Lung (tissue), 12 donors: ENCODE results near the gene ZBTB38. TPM values are rescaled to one million over a fixed set of nuclear protein-coding genes. Genes with fewer than 3 reads are reported as not detected.

Experiments
- ATAC-seq: fragments of 200-7000 bp; cut with Tn5 transposase; one replicate; pipeline ENCODE4 v1.9.1; 2020; ENCODE audit warnings: moderate number of reproducible peaks; ENCODE audit not compliant: insufficient read depth, low FRiP score
- DNase-seq, 3 donors: peaks; one replicate each; pipeline ENCODE4 v3.0.0-alpha.2; 2013 to 2017
- H3K27ac ChIP-seq, 2 donors: one replicate each; pipeline ENCODE4 v1.5.1; 2013; ENCODE audit warnings: mild to moderate bottlenecking in 2 of 2, moderate library complexity in 2 of 2, control low read depth in 1 of 2, inconsistent platforms in 1 of 2, low read depth in 1 of 2, low read length in 1 of 2
- H3K27me3 ChIP-seq, 3 donors: one replicate each; pipeline ENCODE4 v1.5.1; 2013; ENCODE audit warnings: low read length in 2 of 3; ENCODE audit not compliant: control insufficient read depth in 3 of 3, insufficient read depth in 3 of 3
- H3K36me3 ChIP-seq, 4 donors: one replicate each; pipeline ENCODE4 v1.5.1; 2013; ENCODE audit warnings: low read length in 4 of 4, mild to moderate bottlenecking in 1 of 4, moderate library complexity in 1 of 4; ENCODE audit not compliant: control insufficient read depth in 4 of 4, insufficient read depth in 4 of 4
- H3K4me1 ChIP-seq, 5 donors: one replicate each; pipeline ENCODE4 v1.5.1; 2013; ENCODE audit warnings: low read length in 5 of 5, mild to moderate bottlenecking in 2 of 5, moderate library complexity in 1 of 5; ENCODE audit not compliant: control insufficient read depth in 5 of 5, insufficient read depth in 5 of 5
- H3K4me3 ChIP-seq: one replicate; pipeline ENCODE4 v1.5.1; 2013; ENCODE audit warnings: mild to moderate bottlenecking, control low read depth, moderate library complexity
- H3K9ac ChIP-seq, 2 donors: one replicate each; pipeline ENCODE4 v1.5.1; 2013; ENCODE audit warnings: low read length in 2 of 2, control low read depth in 1 of 2; ENCODE audit not compliant: insufficient read depth in 1 of 2
- H3K9me3 ChIP-seq, 4 donors: one replicate each; pipeline ENCODE4 v1.5.1; 2013; ENCODE audit warnings: low read length in 3 of 4, mild to moderate bottlenecking in 1 of 4, moderate library complexity in 1 of 4; ENCODE audit not compliant: control insufficient read depth in 4 of 4, insufficient read depth in 3 of 4
- WGBS, 2 donors: extraction: QIAGEN DNeasy Blood & Tissue Kit; methylation state at CpG; one replicate each; pipeline ENCODE4 v1.1.7; 2013; 5-methylcytosine and 5-hydroxymethylcytosine counted together
- polyA plus RNA-seq, 2 donors: library from polyadenylated mRNA; stranded (reverse); fragments of 200-250 nt; gene quantifications; one replicate each; pipeline ENCODE4 v1.2.1, GENCODE V29; 2013
- total RNA-seq, 2 donors: library from RNA; depleted of rRNA in 1 of 2; stranded (reverse); fragments of >200 nt in 1 of 2; gene quantifications; one replicate each; pipeline ENCODE4 v1.2.1, GENCODE V29; 2014 to 2021
- TF ChIP-seq, protein P1 (sequence below): IDR thresholded peaks from 2 replicates; pipeline ENCODE4 v1.5.1; 2012; ENCODE audit warnings: mild to moderate bottlenecking; ENCODE audit errors: control extremely low read depth, extremely low read depth
- donor health status: control.
- donor health status: control.
- donor health status: Bipolar disorder and iron deficiency.
- donor health status: healthy.
- donor health status: DM: yes; HTN: yes; CAD: no.

ZBTB38 gene
- total and polyA plus RNA-seq, 4 donors = 9.3 to 111 (median 53.5) TPM

DNA sequence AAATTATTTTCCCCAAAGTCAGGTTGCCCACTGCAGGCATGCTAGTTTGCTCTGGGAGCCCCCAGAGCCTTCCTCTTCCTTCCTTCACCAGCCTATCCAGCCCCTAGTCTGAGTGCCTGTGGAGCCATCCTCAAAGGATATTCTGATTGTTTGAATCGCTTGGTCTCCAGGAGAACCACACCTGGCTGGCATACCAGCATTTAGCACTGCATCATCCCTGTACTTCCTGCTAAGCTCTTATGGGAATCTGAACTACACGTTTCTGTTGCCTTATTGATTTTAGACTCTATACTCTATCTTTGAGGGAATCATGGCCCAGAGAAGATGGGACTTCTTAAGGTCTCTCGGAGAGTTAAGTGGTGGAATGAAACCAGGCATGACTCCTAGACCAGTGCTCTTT is 26.3 kb downstream of the ZBTB38 start:
- Histone ChIP-seq H3K27me3 (no peaks in the 10 kb centered on the region), H3K9me3 (peaks cover 0 to 7% (median 2%) of the 10 kb centered on the region in 4 donors), H3K27ac (no peak overlapping the region), H3K9ac (no peak overlapping the region), H3K36me3 (peaks cover 1 to 27% (median 23%) of the 10 kb centered on the region in 4 donors), H3K4me1 (peaks cover 0 to 31% (median 12%) of the 10 kb centered on the region in 5 donors), H3K4me3 (no peak overlapping the region)
- TF ChIP-seq, protein P1, sequence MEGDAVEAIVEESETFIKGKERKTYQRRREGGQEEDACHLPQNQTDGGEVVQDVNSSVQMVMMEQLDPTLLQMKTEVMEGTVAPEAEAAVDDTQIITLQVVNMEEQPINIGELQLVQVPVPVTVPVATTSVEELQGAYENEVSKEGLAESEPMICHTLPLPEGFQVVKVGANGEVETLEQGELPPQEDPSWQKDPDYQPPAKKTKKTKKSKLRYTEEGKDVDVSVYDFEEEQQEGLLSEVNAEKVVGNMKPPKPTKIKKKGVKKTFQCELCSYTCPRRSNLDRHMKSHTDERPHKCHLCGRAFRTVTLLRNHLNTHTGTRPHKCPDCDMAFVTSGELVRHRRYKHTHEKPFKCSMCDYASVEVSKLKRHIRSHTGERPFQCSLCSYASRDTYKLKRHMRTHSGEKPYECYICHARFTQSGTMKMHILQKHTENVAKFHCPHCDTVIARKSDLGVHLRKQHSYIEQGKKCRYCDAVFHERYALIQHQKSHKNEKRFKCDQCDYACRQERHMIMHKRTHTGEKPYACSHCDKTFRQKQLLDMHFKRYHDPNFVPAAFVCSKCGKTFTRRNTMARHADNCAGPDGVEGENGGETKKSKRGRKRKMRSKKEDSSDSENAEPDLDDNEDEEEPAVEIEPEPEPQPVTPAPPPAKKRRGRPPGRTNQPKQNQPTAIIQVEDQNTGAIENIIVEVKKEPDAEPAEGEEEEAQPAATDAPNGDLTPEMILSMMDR = no peak
- no peak for DNase-seq
- WGBS, 2 donors = 87 to 89% methylated on average over 3 of the region's 3 CpGs
- no peak for ATAC-seq

DNA sequence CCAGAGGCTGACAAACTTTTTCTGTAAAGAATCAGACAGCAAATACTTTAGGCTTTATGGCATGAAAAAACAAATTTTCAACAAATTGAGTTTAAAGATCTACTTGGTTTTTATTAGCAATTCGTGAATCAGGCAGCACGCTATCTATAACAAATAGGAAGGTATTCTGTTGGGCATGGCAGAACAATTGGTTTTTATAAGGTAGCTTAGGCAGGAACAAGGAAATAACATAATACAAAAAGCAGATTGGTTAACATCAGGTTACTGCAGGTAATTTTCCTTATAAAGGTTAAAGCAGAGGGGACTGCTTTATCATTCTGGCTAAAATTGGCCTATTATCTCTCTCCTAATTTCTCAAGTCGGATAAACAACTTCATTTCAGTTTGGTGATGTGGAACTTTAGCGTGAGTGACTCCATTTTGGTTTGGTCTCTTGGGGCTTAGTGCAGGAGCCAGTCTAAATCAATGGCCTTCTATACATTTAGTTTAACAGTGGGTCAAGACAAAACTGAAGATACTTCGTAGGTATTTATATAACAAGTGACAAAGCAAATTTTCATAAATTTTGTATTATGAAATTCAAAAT is 26.8 kb downstream of the ZBTB38 start:
- ATAC-seq (no peak), DNase-seq (no peak)
- Histone ChIP-seq H3K4me3 (no peak overlapping the region), H3K27ac (no peak overlapping the region), H3K4me1 (peaks cover 0 to 29% (median 12%) of the 10 kb centered on the region in 5 donors), H3K36me3 (peaks cover 1 to 27% (median 23%) of the 10 kb centered on the region in 4 donors), H3K27me3 (no peaks in the 10 kb centered on the region), H3K9me3 (peaks cover 0 to 7% (median 2%) of the 10 kb centered on the region in 4 donors), H3K9ac (no peak overlapping the region)
- TF ChIP-seq, protein P1 = no peak
- WGBS, 2 donors = 95 to 97% methylated on average over 5 of the region's 5 CpGs

DNA sequence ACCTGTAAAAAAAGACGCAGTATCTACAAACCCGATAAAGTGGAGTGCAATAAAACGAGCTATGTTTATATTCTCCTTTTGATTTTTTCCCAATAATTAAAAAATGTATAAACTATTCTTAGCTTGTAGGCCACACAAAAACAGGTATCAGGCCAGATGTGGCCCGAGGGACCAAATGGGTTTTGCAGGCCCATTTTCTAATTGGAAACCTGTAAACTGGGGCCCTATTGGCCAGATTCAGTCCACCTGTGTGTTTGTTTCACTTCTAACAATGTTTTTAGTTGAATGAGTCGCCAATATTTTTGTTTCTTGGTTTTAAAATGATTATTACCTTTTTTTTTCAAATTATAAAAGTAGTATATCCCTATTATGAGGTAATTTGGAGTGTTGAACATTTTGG is 29.7 kb downstream of the ZBTB38 start:
- Histone ChIP-seq H3K9me3 (peaks cover 0 to 7% (median 2%) of the 10 kb centered on the region in 4 donors), H3K4me3 (no peak overlapping the region), H3K27ac (no peak overlapping the region), H3K4me1 (peaks cover 0 to 19% (median 7%) of the 10 kb centered on the region in 5 donors), H3K9ac (no peak overlapping the region), H3K27me3 (no peaks in the 10 kb centered on the region), H3K36me3 (peaks cover 1 to 27% (median 20%) of the 10 kb centered on the region in 4 donors)
- ATAC-seq (no peak), DNase-seq (no peak)
- TF ChIP-seq, protein P1 = no peak
- 96 to 99% methylated on average over 5 of the region's 5 CpGs for WGBS, 2 donors

DNA sequence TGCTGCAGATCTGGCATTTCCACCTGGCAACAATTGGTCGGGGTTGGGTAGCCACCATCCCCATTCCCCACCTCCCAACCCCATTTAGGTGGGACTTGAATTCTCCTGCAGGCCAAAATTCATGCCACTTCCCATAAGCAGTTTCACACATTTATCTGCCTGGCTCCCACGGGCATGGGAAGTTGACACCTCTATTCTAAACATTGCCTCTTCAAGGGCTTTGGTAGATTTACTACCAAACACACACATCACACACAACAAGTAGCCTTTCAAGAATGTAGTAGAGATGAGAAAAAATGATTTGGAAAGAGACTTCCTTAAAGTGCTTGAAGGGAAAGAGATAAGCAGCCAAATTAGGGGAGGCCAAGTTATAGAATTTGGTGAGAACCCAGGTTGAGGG is 30.9 kb downstream of the ZBTB38 start:
- Histone ChIP-seq H3K27ac (peak overlapping the region in 1 of 2 donors; percentile 31), H3K27me3 (no peaks in the 10 kb centered on the region), H3K9ac (no peak overlapping the region), H3K4me3 (no peak overlapping the region), H3K36me3 (peaks cover 4 to 34% (median 21%) of the 10 kb centered on the region in 4 donors), H3K9me3 (peaks cover 0 to 7% (median 2%) of the 10 kb centered on the region in 4 donors), H3K4me1 (peaks cover 0 to 11% (median 7%) of the 10 kb centered on the region in 5 donors)
- ATAC-seq (no peak), DNase-seq (no peak)
- 49 to 50% methylated on average over 2 of the region's 2 CpGs for WGBS, 2 donors
- TF ChIP-seq, protein P1 = no peak
